SK-N-SH (cell line): Measurements from ENCODE around the gene CBX6.
"Not testable (repeated sequence)": the region's sequence is repeated elsewhere in the genome, so short reads cannot be mapped to it uniquely, and the experiment has no call there.

ENCODE experiments used
- CTCF ChIP-seq: fragments of 200-600 bp; sonication (generic); IDR thresholded peaks from 2 replicates; pipeline ENCODE4 v1.6.1; 2017; ENCODE audit warnings: antibody characterized with exemption, mild to moderate bottlenecking, moderate library complexity
- MAX ChIP-seq: IDR thresholded peaks from 2 replicates; pipeline ENCODE4 v1.4.0; 2012; ENCODE audit warnings: low read depth
- MXI1 ChIP-seq: IDR thresholded peaks from 2 replicates; pipeline ENCODE4 v1.6.1; 2012; ENCODE audit warnings: mild to moderate bottlenecking, low read depth, low read length, improper control_type of control experiment
- NFIC ChIP-seq: IDR thresholded peaks from 2 replicates; pipeline ENCODE4 v1.4.0; 2012; ENCODE audit warnings: borderline replicate concordance
- REST ChIP-seq: IDR thresholded peaks from 2 replicates; pipeline ENCODE4 v1.6.1; 2012; ENCODE audit warnings: mild to moderate bottlenecking, low read depth, low read length, moderate library complexity
- SIN3A ChIP-seq: IDR thresholded peaks from 2 replicates; pipeline ENCODE4 v1.6.1; 2012; ENCODE audit warnings: low read depth, mild to moderate bottlenecking, low read length, moderate library complexity, borderline replicate concordance
- USF2 ChIP-seq: fragments of 150-350 bp; IDR thresholded peaks from 2 replicates; pipeline ENCODE4 v1.6.1; 2017; ENCODE audit warnings: antibody characterized with exemption, low read length, low read depth, borderline replicate concordance

GRCh38 chr22:38904052-38904617, 32.1 kb upstream of the CBX6 start:
- not testable (repeated sequence) for TF ChIP-seq CTCF, REST, SIN3A, MXI1, NFIC, MAX, USF2
